Ectodermal cell (in vitro differentiated cells): ENCODE results near the gene LTV1.

ENCODE experiments used
- H3K27ac ChIP-seq: 2 replicates; pipeline ENCODE4 v1.7.0; 2013; ENCODE audit warnings: mild to moderate bottlenecking, low read depth, low read length; ENCODE audit not compliant: insufficient read depth, poor library complexity, severe bottlenecking
- H3K27me3 ChIP-seq: 2 replicates; pipeline ENCODE4 v1.7.0; 2013; ENCODE audit warnings: mild to moderate bottlenecking, low read length; ENCODE audit not compliant: insufficient read depth, control insufficient read depth, poor library complexity, severe bottlenecking
- H3K36me3 ChIP-seq: one replicate; pipeline ENCODE4 v1.7.0; 2013; ENCODE audit warnings: low read length; ENCODE audit not compliant: control insufficient read depth, insufficient read depth
- H3K4me1 ChIP-seq: one replicate; pipeline ENCODE4 v1.7.0; 2013; ENCODE audit warnings: low read length; ENCODE audit not compliant: control insufficient read depth, insufficient read depth
- H3K4me3 ChIP-seq: 2 replicates; pipeline ENCODE4 v1.7.0; 2013; ENCODE audit warnings: low read depth, low read length, control low read depth; ENCODE audit not compliant: insufficient read depth
- H3K9me3 ChIP-seq: 2 replicates; pipeline ENCODE4 v1.7.0; 2013; ENCODE audit warnings: mild to moderate bottlenecking, low read length, moderate library complexity; ENCODE audit not compliant: control insufficient read depth
- WGBS, 2 experiments: methylation state at CpG; one replicate each; pipeline ENCODE4 v1.1.7; 2013; ENCODE audit warnings: missing lambda C conversion rate in 2 of 2; 5-methylcytosine and 5-hydroxymethylcytosine counted together

The LTV1 gene

DNA sequence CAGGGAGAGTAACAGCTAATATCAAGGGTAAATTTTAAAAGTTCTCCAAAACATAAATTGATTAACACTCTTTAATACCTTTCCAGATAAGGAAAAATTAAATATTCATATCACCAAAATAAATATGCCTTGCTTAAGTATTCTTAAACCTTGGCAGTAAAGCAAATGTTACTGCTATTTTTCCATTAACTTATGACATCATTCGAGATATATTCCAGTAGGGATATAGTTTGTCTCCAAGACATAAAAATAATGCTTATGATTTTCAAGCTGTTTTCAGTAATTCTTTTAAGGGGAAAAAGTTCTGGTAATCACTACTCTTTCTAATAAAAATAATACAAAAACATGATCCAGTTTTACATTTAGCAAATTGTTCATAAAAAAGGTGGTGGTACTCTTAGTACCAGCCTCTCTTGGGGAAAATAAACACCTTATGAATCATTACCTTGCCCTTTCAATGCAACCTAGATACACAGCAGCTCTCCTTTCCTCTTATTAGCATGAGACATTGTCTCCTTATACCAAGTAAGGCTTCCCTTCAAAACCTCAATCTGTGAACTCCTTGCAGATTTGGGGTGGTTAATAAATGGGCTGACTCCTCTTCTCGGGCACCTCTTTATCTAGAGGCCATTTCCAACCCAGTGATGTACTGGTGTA is 31.5 kb upstream of the LTV1 start:
- H3K27ac ChIP-seq = no peak overlapping the region
- no peaks in the 10 kb centered on the region for H3K4me1 ChIP-seq
- 88 to 95% methylated on average over 1 of the region's 2 CpGs for WGBS, 2 experiments
- no peaks in the 10 kb centered on the region for H3K9me3 ChIP-seq
- H3K27me3 ChIP-seq = no peaks in the 10 kb centered on the region
- H3K4me3 ChIP-seq = no peak overlapping the region
- no peaks in the 10 kb centered on the region for H3K36me3 ChIP-seq

- Histone ChIP-seq H3K27me3 (no peaks in the 10 kb centered on the region), H3K4me3 (no peak overlapping the region), H3K27ac (no peak overlapping the region), H3K36me3 (no peaks in the 10 kb centered on the region), H3K4me1 (no peaks in the 10 kb centered on the region), H3K9me3 (no peaks in the 10 kb centered on the region)
Observed at GRCh38 chr6:143817621-143818020, 25.5 kb upstream of the LTV1 start.

DNA sequence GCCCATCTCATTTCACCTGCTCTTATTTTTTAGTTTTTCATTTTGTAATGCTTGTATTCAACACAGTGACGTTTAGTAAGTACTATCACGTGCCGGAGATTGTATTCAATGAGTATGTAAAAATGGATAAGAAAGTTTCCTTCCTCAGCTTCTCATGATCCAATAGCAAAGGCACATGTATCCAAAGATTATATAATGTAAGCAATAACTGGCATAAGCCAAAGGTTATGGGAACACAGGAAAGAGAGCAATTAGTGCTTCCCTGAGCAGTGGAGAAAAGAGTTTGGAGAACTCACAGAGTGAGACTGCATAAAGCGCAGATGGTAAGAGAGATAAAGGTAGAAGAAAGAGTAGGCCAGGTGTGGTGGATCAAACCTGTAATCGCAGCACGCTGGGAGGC is 21.8 kb upstream of the LTV1 start:
- no peaks in the 10 kb centered on the region for H3K4me1 ChIP-seq
- H3K27me3 ChIP-seq = no peaks in the 10 kb centered on the region
- WGBS, 2 experiments = 91 to 94% methylated on average over 3 to 6 of the region's 6 CpGs
- no peaks in the 10 kb centered on the region for H3K9me3 ChIP-seq
- H3K36me3 ChIP-seq = no peaks in the 10 kb centered on the region
- no peak overlapping the region for H3K4me3 ChIP-seq
- H3K27ac ChIP-seq = no peak overlapping the region

- Histone ChIP-seq H3K36me3 (no peaks in the 10 kb centered on the region), H3K27ac (no peak overlapping the region), H3K4me3 (no peak overlapping the region), H3K9me3 (no peaks in the 10 kb centered on the region), H3K4me1 (no peaks in the 10 kb centered on the region), H3K27me3 (no peaks in the 10 kb centered on the region)
- 80 to 81% methylated on average over 3 of the region's 3 CpGs for WGBS, 2 experiments
Observed at GRCh38 chr6:143822584-143823024, 20.5 kb upstream of the LTV1 start.

GRCh38 chr6:143823548-143823947 is 19.6 kb upstream of the LTV1 start:
- Histone ChIP-seq H3K27me3 (no peaks in the 10 kb centered on the region), H3K36me3 (no peaks in the 10 kb centered on the region), H3K27ac (no peak overlapping the region), H3K4me1 (no peaks in the 10 kb centered on the region), H3K9me3 (no peaks in the 10 kb centered on the region), H3K4me3 (no peak overlapping the region)
- 92 to 94% methylated on average over 6 of the region's 6 CpGs for WGBS, 2 experiments

GRCh38 chr6:143828572-143828971 is 14.6 kb upstream of the LTV1 start:
- Histone ChIP-seq H3K27ac (no peak overlapping the region), H3K4me1 (no peaks in the 10 kb centered on the region), H3K9me3 (no peaks in the 10 kb centered on the region), H3K27me3 (no peaks in the 10 kb centered on the region), H3K36me3 (no peaks in the 10 kb centered on the region), H3K4me3 (no peak overlapping the region)

GRCh38 chr6:143836150-143836549 is 7.0 kb upstream of the LTV1 start:
- WGBS, 2 experiments = 97 to 98% methylated on average over 1 to 2 of the region's 2 CpGs
- H3K27me3 ChIP-seq = no peaks in the 10 kb centered on the region
- H3K36me3 ChIP-seq = no peaks in the 10 kb centered on the region
- H3K9me3 ChIP-seq = no peaks in the 10 kb centered on the region
- no peak overlapping the region for H3K4me3 ChIP-seq
- H3K4me1 ChIP-seq = no peaks in the 10 kb centered on the region
- H3K27ac ChIP-seq = no peak overlapping the region

- Histone ChIP-seq H3K27me3 (no peaks in the 10 kb centered on the region), H3K36me3 (no peaks in the 10 kb centered on the region), H3K27ac (no peak overlapping the region), H3K4me1 (peaks cover 3% of the 10 kb centered on the region), H3K9me3 (no peaks in the 10 kb centered on the region), H3K4me3 (no peak overlapping the region)
- WGBS, 2 experiments = 90 to 95% methylated on average over 3 to 4 of the region's 5 CpGs
Observed at GRCh38 chr6:143838395-143838794, 4.7 kb upstream of the LTV1 start.

GRCh38 chr6:143839196-143839595 is 3.9 kb upstream of the LTV1 start:
- Histone ChIP-seq H3K9me3 (no peaks in the 10 kb centered on the region), H3K36me3 (no peaks in the 10 kb centered on the region), H3K27me3 (no peaks in the 10 kb centered on the region), H3K4me1 (peaks cover 3% of the 10 kb centered on the region), H3K4me3 (no peak overlapping the region), H3K27ac (no peak overlapping the region)
- 90 to 93% methylated on average over 4 of the region's 4 CpGs for WGBS, 2 experiments

- peaks cover 3% of the 10 kb centered on the region for H3K4me1 ChIP-seq
- no peak overlapping the region for H3K4me3 ChIP-seq
- no peaks in the 10 kb centered on the region for H3K27me3 ChIP-seq
- H3K9me3 ChIP-seq = no peaks in the 10 kb centered on the region
- 93 to 95% methylated on average over 6 of the region's 6 CpGs for WGBS, 2 experiments
- H3K36me3 ChIP-seq = peaks cover 2% of the 10 kb centered on the region
- no peak overlapping the region for H3K27ac ChIP-seq
Observed at GRCh38 chr6:143840595-143841265, 2.4 kb upstream of the LTV1 start.
